Activated CD8-positive, alpha-beta memory T cell treated with anti-CD3 and anti-CD28 coated beads, Interleukin-2, amount 50 U/mL, for 24 hours (primary cell): ENCODE data around the gene NUDT4B.
"Not testable (repeated sequence)": the region's sequence is repeated elsewhere in the genome, so short reads cannot be mapped to it uniquely, and the experiment has no call there.

Source experiments
- DNase-seq: peaks from one replicate; pipeline ENCODE4 v3.0.0-alpha.2; 2020; ENCODE audit errors: extremely low read depth

NUDT4B gene

DNA sequence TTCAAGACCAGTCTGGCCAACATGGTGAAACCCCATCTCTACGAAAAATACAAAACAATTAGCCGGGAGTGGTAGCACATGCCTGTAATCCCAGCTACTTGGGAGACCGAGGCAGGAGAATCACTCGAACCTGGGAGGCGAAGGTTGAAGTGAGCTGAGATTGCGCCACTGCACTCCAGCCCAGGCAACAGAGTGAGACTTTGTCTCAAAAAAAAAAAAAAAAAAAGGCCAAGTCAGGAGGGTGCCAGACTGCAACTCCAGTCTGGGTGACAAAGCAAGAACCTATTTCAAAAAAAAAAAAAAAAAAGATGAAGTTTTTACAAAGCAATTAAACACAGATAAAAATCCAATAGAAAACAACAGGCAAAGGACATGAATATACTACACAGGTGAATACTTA lies 9.9 kb upstream of the NUDT4B start:
- DNase-seq, result not testable (repeated sequence)

DNA sequence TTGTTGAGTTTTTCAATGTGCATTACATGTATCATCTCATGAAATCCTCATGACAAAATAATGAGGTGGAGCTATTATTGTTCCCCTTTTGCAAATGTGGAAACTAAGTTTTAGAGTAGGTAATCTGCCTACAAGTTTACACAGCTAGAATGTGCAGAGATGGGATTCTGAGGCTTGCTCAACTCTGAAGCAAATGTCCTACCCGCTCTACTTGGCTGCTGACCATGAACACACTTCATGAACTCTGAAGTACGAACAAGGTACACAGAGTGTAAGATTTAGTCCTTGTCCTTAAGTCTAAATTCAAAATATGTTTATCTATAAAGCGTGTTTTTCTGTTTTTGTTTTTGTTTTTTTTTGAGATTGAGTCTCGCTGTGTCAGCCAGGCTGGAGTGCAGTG lies 5.4 kb upstream of the NUDT4B start:
- not testable (repeated sequence) for DNase-seq

DNA sequence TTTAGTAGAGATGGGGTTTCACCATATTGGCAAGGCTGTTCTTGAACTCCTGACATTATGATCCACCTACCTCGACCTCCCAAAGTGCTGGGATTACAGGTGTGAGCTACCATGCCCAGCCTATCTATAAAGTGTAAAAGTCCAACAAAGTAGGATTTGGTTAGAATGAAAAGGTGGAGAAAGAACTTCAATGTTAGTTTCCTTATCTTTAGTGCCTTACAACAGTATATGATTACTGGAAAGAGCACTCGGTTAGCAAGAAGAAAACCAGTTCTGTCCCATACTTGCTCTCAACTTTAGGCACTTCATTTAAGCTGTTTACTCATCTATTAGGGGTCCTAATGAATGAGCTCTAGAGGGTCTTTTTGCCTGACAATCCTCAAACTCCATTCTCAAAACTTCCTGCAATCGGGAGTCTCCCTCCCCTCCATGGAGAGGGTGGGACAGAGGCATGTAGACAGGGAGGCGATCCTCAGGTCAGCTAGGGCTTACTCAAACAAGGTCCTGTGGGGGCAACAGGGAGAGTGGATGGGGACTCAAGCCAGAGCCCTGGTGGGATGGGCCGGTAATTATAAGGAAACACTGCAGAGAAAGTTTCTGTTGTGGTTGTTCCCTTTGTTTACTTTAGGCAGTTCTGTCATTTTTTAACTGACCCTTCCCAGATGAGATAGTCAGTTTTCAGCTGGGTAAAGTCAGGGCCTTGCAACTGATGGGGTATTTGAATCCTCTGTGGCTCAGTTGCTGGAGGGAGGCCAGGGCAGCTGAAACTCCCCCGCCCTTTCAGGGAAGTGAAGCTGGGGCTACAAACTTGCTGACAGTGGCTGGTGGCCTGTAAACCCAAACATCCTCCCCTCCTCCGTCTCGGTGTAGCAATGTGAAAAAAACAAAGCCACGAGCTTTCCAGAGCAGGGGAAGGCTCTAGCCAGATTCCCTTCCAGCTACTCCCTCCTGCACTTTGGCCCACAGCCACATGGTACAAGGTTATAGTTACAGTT lies 4.6 kb upstream of the NUDT4B start:
- not testable (repeated sequence) for DNase-seq

DNA sequence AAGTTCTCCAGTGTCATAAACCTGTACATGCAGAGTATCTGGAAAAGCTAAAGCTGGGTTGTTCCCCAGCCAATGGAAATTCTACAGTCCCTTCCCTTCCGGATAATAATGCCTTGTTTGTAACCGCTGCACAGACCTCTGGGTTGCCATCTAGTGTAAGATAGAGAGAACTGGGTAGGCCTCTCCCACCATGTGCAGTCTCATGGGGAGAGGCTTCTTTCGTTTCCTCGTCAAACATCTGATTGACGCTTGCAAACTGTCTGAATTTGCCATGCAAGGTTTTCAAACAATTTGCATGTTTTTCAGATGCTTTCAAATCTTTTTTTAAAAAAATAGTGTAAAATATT lies 734 bp downstream of the NUDT4B start:
- not testable (repeated sequence) for DNase-seq

DNA sequence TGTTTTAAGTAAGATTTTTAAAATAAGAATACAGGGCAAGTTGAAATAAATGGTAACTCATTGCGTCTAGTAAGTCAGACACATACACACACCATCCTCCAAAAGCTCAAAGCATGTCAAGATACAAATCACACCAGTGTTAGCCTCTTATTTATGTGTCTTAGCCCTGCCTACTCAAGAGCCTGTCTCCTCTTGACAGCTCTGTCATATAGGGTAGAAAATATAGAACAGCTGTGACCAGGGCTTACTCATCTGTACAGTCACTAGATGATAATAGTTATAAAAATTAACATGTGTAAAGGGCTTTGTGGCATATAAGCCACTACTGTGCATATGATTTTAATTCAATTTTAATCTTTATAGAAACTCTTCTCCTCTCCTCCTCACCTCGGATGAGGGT lies 7.7 kb downstream of the NUDT4B start:
- DNase-seq, result not testable (repeated sequence)

DNA sequence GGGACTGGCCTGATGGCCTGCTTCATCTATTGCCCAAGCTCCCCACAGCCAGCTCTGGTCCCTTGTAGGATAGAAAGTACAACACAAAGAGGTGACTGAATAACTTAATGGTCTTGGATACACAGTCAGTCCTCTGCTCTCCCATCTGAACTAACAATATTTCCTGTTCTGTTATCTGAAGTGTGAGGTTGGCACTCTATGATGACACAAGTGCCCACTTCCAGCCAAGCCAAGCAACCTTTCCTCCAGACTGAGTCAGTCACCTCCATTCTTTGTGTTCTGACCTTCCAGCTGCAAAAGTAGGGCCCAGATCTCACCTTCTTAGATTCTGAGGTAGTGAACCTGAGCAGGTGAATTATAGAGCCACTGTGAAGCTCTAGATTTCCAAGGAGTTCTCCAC lies 8.9 kb downstream of the NUDT4B start:
- not testable (repeated sequence) for DNase-seq

DNA sequence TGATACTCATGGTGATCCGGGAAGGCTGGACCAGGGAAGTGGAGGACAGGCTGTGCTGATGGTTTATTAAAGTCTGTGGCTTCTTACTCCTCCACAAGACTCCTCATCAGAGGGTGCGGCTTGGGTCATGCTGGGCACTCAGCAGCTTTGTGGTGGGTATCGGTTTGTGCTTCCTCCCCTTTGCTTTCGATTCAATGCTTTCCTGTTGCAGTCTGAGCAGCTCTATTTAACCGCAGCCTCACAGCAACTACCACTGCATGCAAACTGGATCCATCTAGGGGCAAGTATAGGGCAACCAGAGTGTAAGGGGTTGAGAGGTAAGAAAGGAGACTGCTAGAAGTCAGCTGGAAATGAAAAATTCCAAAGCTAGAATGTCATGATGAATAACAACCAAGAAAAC lies 9.8 kb downstream of the NUDT4B start:
- DNase-seq, result not testable (repeated sequence)

DNA sequence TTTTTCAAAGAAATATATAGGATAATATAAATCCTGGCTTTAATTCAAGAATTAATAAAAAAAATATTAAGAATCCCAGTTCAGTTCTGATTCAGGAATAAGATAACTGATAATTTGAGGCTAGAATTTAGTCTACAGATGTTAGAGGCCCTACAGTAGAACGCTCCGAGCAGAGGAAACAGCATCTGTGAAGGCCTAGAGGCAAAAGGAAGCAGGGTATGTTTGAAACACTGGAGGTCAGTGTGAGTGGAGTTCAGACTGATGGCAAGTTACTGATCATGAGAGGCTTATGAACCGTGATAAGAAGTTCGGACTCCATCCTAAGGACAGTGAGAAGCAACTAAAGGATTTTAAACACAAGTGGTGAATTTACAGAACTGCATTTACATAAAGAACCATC lies 10.4 kb downstream of the NUDT4B start:
- not testable (repeated sequence) for DNase-seq

DNA sequence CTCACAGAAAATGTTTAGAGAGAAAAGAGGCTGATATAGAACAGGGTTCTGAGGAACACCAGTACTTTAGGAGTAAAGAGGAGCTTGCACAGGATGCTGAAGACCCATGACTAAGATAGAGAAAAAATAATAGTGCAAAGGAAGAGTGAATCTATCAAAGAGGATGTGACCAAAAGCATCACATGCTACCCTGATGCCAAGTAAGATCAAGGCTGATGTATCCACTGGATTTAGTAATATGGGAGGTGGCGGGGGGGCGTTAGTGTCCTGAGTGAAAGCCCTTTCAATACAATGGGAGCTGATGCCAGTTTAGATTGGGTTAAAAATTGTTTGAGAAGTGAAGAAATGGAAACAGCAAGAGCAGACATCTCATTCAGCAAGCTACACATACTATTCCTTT lies 11.2 kb downstream of the NUDT4B start:
- DNase-seq, result not testable (repeated sequence)

DNA sequence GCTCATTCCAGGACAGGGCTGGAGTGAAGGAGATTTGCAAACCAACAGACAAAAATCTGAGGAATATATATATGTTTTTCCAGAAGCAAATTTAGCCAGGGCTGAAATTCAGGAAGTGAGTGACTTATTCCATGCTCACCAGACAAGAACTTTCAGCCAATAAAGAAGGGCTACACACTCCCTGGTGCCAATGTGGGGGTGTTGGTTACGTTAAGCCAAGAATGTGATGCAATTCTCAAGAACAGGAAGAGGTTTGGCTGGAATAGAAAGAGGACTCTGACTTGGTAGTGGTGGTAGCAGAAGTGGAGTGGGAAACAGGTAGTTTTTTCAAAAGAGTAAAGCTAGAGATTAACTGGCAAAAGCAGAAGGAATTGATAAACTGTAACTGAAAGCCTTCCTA lies 11.6 kb downstream of the NUDT4B start:
- not testable (repeated sequence) for DNase-seq

DNA sequence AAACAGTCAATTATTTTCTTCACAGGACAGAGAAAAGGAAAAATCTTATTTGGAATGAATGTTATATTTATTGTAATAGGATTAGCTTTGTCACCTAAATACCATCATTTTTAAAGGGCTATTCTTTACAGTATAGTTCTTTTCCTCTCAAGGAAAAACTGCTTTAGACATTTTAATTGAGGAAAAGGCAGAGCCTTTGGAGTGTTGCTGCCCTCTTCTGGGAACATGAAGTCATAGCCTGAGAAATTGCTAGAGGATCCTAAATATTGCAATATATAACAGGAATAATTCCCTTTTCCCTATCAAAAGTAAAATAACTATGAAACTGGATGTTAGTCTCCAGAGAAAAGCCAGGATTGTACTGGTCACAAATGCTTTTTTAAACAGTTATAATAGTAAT lies 12.8 kb downstream of the NUDT4B start:
- DNase-seq, result not testable (repeated sequence)

DNA sequence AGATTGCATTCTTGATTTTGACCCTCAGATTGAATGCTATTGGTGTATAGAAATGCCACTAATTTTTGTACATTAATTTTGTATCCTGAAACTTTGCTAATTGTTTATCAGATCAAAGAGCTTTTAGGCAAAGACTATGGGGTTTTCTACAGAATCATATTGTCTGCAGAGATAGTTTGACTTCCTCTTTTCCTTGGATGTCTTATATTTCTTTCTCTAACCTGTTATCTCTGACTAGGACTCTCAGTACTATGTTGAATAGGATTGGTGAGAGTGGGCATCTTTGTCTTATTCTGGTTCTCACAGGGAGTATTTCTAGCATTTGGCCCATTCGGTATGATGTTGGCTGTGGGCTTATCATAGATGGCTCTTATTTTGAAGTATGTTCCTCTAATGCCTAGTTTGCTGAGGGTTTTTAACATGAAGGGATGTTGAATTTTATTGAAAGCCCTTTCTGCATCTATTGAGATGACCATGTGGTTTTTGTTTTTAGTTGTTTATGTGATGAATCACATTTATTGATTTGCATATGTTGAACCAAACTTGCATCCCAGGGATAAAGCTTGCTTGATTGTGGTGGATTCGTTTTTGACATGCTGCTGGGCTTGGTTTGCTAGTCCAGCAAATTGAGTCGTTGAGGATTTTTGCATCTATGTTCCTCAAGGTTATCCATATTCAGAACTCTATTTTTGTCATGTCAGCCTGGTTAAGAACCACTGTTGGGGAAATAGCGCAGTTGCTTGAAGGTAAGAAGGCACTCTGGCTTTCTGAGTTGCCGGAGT lies 16.9 kb downstream of the NUDT4B start:
- DNase-seq, result not testable (repeated sequence)

DNA sequence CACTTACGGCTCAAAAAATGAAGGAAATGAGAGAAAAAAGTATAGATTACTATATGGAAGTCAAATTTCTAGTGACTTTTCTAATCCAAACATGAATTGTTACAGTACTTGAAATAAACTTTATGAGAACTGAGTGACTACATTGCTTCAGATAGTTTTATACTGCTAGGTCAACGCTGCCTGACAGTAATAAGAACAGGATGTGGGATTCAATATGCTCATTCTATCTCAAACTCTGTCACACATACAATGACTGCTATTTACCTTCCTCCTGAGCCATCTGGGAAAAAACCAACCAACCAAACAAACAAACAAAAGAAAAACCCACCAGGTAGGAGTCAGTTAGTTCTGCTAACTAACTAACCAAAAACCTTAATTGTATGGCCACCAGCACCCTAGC lies 20.0 kb downstream of the NUDT4B start:
- not testable (repeated sequence) for DNase-seq

DNA sequence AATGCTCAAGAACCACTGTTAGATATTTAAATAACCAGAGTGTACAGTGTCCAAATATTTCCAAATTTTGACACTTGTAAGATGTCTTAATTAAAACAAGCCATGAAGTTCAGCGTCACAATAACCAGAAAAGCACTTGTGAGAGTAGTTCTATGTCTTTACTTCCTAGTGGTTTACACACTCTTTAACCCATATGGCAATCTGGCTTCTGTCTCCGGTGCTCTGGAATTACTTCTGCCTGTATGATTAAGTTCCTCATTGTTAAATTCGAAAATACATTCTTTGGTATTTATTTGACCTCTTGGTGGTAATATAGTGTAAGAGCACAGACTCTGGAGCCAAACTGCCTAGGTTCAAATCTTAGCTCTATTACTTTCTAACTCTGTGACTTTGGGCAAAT lies 20.9 kb downstream of the NUDT4B start:
- DNase-seq, result not testable (repeated sequence)

DNA sequence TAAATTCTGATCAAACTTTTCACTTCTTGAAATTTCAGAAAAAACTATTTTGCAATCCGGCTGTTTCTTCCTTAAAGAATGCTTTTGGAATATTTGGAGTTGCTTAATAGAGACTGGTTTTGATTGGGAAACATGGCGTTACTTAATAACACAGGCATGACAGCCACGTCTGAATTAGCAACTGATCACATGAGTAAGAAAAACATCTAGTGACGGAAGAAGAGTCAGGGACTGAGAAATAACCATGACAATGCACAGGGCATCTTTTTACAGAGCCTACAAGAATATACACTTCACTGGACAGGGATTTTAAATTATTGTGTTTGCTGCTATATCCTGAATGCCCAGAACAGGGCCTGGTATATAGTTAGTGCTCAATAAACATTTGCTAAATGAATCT lies 25.1 kb downstream of the NUDT4B start:
- not testable (repeated sequence) for DNase-seq

DNA sequence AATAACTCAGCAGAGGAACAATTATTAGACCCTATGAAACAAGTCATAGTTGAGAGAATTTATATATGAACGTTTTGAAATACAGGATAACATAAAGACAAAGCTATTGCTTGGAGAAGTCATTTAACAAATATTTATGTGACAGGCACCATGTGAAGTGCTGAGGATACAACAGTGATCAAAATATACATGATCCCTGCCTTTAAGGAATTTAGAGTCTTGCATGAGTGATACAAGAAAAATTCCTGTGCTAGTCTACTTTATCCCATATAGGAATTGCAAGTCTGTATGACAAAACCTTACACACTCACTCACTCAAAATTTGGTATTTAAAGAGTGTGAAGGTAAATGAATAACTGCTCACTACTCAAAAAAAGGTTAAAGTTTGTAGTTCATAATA lies 25.5 kb downstream of the NUDT4B start:
- not testable (repeated sequence) for DNase-seq

DNA sequence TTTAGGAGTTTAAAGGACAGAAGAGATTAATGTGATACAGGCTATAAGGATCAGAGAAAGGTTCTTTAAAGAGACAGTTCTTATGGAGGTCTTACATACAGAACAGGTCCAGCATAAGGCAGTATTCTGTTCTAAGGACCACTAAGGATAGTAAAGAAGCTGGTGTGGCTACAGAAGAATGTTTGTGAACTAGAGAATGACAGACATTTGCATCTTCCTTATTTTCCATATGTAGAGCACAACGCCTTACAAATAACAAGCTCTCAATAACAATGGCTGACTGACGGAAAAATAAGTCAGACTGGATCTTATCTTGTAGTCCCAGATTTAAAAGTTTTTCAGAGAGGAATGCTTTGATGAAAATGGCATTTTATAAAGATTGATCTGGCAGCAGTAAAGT lies 26.7 kb downstream of the NUDT4B start:
- DNase-seq, result not testable (repeated sequence)

DNA sequence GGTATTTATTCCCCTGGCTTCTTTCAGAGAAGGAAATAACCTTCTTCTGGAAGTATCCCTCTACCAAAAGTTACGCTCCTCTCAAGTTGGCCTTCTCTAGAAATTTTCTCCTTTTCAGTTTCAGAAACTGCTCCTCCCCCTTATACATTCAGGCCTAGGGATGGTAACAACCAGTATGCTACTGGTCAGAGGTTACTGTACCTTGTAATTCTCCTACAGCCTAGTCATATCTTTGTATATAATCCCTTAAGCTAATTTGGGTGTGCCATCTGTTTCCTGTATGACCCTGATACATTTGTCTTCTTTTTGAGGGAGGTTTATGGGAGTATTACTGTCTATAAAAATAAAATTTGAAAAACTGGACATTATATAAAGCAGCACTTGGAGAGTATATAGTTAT lies 29.1 kb downstream of the NUDT4B start:
- DNase-seq, result not testable (repeated sequence)

DNA sequence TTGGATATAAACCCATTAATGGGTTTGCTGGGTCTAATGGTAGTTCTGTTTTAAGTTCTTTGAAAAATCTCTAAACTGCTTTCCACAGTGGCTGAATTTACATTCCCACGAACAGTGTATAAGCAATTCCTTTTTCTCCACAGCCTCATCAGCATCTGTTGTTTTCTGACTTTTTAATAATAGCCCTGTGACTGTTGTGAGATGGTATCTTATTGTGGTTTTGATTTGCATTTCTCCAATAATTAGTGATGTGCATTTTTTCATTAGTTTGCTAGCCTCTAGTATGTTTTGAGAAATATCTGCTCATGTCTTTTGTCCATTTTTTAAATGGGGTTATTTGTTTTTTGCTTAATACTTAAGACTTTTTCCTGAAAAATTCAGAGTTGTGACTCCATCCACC lies 31.8 kb downstream of the NUDT4B start:
- DNase-seq, result not testable (repeated sequence)

DNA sequence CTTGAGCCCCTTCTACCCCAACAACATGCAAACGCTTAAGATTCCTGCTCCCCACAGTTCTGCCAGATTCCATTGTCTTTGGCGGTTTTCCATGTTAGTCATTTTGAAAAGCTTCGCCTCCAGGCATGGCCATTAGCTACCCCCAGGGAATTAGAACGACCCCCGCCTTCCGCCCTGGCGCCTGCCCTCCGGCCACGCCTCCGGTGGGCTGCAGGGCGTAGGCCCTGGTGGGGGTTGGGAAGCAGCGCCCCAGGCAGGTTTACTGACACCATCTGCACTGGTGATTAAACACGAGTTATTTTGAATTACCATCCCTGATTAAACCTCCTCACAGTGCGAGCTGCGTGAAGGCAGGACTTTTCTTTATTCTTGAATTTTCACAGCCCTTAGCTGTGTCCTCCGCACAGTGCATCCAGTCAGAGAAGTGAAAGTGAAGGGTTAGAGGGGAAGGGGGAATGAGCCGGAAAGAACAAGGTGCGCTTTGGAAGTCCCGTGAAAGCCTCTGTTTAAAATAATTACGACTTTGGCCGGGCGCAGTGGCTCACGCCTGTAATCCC lies 43.0 kb downstream of the NUDT4B start:
- not testable (repeated sequence) for DNase-seq

DNA sequence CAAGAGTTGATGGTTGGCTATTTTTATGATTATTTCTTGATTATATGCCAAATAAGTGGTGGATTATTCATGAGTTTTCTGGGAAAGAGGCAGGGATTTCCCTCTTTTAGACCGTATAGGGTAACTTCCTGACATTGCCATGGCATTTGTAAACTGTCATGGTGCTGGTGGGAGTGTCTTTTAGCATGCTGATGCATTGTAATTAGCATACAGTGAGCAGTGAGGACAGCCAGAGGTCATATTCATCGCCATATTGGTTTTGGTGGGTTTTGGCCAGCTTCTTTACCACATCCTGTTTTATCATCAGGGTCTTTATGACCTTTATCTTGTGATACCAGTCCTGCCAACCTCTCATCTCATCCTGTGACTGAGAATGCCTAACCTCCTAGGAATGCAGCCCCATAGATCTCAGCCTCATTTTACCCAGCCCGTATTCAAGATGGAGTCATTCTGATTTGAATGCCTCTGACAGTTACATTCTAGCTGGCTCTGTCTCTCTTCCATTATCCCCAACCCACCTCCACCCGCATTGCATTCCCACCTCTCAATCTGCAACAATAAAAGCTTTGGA lies 45.3 kb downstream of the NUDT4B start:
- not testable (repeated sequence) for DNase-seq
